G401.6 (cell line): ENCODE data around the gene THRAP3.

ENCODE experiments used
- FAIRE-seq: peaks from 2 replicates; lab custom pipeline; 2012; peaks lifted over from hg19 to GRCh38; lab: Jason Lieb, UNC

The THRAP3 gene

DNA sequence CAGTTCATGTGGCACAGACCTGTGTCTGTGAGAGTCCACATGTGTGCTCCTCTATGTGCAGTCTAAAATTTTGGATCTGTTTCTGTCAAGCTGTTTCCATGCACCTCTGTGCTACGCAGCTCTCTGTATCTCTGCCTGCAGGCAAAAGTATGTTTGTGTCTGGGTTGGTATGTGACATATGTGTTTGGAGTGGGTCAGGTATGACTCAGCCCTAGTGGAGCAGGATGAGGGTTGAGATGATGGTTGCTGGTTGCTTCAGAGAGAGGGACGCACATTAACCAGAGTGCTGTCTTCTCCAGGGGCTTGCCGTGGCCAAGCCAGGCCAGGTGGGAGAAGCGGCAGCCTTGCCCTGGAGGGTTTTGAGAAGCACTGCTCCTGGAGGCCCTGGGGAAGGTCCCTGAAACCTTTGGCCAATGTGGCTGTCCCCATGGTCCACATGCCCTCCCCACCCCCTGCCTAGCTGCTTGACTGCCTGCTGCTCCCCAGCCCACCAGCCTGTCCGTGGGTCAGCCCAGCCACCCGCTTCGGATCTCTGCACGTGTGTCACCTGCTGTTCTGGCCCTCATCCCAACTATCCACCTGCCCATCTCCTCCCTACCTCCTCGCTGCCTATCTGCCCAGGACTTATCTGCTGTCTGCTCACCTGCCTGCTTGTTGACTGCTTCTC, 103.3 kb downstream of the THRAP3 start:
- no peak for FAIRE-seq

DNA sequence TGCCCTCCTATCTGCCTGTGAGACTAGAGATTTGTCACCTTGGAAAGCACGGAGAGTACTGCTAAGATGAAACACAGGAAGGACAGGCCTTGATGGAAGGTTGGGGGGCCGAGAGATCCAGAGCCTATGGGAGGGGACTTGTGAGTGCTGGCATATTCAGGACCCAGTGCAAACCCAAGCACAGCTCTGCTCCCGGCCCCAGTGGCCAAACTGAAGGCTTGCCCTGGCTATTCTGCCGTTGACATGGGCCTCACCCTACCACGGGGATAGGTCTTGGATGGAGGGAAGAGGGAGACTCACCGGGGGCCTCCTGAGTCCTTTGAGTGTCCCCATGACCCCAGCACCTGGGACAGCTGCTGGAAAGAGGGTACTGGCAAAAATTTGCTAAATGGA, 103.8 kb downstream of the THRAP3 start:
- FAIRE-seq, result no peak

DNA sequence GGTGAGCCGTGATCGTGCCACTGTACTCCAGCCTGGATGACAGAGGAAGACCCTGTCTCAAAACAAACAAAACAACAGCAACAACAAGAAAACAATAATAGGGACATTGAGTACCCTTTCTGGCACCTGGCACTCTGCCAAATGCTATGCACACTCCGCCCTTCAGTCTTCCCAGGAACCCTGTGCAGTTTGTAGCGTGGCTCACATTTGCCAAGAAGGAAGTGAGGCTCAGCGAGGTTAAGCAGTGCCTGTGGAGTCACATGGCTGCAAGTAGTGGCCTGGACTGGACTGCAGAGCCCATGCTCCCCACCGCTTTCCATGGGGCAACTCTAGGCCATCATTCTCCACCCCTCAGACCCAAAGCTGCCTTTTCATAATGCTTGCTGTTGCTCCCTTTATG, 104.5 kb downstream of the THRAP3 start:
- FAIRE-seq, result no peak

GRCh38 chr1:36329817-36330216, 105.6 kb downstream of the THRAP3 start:
- FAIRE-seq, result no peak

DNA sequence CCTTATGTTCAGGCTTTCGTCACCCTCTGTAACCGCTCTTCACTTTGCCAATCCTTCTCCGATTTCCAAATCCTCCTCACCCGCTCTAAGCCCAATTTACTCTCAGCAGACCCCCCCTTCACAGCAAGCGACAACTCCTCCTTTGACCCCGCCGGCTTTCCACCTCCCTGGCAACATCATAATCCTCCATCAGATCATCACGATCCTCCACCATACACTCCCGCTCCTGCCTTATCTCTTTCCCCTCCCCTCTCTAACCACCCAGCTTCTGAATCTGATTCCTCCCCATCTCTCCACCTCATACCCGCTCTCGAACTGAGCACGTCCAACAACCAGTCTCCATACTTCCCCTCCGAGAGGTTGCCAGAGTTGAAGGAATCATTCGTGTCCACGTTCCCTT, 106.7 kb downstream of the THRAP3 start:
- no peak for FAIRE-seq

DNA sequence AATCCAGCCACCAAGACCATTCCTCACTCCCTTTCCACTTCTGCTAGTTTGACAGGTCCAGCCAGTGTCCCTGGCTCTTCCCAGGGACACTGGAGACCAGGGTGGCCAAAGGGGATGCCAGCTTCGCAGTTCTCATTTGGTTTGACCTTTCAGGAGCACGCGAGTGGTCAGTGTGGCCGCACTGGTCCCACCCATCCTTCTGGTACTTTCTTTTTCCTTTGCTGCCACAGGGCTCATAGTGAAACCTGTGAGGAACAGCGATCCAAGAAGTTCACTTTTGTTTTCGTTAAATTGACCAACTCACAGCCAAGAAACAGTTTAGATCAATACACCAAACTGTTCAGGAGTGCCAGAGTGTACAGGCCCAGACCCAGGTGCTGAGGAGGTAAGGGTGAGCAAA, 113.6 kb downstream of the THRAP3 start:
- no peak for FAIRE-seq

DNA sequence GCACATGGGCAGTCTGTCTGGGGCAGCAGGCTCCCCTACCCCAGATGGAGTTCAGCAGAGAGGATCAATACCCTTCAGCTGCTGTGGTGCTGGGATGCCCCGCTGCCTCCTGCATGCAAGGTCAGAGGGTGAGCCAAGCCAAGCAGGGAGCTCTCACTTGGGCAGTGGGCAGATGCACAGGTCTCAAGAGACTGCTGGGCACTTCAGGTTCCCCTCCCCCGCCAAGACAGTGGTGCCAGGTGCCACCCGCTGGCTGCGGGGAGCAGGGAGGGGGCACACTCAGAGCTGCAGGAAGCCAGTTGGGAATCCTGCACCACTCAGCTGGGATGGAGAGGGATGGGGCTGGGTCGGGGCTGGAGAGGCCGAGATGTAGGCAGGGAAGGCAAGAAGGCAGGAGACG, 115.0 kb downstream of the THRAP3 start:
- FAIRE-seq, result no peak

DNA sequence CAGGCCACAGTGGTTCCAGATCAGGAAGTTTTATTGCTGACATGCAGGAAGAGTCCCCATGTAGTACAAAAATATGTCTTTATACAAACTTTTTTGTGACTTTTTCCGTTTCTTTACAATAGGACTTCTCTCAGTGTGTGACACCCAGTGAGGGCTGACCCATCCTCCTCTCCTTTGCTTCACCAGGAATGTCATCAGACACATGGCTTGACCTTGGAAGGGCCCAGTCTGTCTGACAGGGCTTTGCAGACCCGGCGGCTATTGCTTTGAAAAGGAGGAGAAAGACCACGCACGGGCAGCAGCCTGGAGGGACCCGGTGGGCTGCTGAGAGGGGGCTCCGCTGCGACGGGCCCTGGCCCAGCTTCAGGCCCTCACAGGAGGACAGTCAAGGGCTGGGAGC, 115.4 kb downstream of the THRAP3 start:
- FAIRE-seq, result no peak

DNA sequence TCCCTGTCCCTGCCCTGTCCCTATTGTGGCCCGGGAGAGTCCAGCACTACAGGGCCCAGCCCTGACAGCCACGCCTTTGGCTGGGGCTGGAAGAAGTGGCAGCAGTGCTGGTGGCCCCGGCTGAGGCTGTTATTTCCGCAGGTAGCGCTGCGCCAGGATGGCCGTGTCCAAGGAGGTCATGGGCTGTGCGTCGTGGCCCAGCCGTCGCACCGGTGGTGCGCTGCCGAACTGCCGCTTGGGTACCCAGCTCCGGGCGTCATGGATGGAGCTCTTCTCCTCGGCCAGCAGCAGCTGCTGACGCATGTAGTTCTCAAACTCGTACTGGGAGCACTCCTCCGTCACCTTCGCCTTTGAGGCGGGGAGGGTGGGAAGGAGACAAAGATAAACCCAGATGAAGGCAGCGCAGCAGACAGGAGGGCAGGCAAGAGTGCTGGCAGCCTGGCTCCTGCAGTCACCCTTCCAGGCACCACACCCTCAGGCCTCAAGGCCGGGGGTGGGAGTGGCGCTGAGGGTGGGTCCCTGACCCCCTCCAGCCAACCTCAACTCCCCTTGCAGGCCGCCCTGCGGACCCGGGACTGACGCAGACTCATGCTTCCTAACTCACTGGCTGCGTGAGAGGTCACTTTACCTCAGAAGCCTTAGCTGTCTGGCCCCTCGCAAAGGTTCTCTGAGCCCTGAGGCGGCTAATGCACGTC, 117.5 kb downstream of the THRAP3 start:
- FAIRE-seq, result no peak

DNA sequence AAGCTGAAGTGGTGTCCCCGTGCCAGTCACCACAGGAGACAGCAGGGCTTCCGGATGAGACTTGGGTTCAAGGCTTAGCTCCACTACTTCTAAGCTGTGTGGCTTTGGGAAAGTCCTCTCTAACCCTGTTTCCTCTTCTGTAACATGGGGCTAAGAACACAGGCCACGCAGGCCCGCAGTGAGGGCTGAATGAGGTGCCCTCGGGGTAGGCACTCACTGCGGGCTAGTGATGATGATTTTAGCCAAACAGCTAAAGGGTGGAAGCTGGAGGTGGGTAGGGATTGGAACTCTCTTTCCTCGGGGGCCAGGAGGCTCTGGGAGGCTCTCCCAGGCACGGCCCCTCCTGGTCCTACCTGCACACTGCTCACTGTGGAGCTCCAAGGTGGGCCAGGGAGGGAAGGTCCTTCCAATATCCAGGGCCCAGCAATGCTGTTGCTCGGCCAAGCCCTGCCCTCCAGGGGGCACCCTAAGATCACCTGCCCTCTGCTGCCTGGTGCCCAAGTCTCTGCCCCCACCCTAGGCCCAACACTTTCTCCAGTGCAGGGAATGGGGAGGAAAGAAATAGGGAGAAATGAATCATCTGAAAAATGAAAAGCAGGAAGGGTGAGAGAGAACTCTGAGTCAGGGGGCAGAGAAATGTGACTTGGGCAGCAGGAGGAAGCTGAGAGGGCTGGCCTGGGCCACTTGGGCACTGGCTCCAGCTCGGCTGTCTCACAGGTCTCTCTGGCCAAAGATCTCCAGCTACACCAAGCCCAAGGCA, 118.4 kb downstream of the THRAP3 start:
- no peak for FAIRE-seq

DNA sequence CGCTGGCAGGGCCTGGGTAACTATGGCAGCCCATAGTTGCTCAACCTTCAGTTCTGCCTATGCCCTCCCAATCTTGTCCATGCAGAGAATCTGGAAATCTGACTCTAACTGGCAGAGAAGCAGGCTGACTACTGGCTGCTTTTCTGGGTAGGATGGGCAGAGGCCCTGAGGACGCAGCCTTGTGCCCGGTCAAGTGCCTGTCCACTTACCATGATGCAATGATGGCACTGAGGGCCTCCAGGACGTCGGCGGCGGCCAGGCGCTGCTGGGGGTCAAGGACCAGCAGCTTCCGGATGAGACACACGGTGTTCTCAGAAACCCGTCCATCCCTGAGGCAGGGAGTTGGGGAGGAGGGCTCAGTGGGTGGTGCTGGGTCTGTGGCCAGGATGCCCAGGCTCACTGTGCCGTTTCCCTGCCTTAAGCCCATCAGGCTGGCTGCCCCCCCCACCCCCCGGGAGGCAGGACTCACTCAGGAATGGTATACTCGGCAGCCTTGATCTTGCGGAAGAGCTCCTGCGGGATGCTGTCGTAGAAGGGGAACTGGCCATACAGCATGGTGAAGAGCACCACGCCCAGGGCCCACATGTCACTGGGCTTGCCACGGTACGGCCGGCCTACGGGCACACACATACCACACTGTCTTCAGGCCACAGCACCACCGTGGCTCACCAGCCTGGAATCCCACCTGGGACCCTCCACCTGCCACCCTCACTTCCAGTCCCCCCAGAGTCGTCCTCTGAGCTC, 119.6 kb downstream of the THRAP3 start:
- FAIRE-seq, result no peak

- FAIRE-seq, result no peak
These were observed 120.1 kb downstream of the THRAP3 start for GRCh38 chr1:36344395-36344680.

DNA sequence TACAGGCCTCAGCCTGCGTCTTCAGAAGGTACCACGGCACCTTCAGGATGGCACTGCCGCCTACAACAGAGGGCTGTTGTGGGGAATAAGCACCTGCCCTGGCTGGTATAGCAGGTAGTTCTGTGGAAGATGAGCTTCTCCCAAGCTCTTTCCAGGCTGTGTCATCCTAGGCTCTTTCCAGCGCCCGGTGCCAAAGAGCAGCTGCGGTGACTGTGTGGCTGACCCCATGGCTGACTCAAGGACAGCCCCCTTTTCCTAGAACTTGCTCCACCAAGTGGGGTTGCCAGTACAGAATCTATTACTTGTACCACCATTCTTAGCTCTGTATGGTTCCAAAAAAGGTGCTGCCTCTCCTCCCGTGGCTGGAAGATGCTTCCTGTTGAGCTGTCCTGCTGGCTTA, 121.1 kb downstream of the THRAP3 start:
- FAIRE-seq, result no peak

GRCh38 chr1:36346741-36347370, 122.6 kb downstream of the THRAP3 start:
- FAIRE-seq, result no peak

DNA sequence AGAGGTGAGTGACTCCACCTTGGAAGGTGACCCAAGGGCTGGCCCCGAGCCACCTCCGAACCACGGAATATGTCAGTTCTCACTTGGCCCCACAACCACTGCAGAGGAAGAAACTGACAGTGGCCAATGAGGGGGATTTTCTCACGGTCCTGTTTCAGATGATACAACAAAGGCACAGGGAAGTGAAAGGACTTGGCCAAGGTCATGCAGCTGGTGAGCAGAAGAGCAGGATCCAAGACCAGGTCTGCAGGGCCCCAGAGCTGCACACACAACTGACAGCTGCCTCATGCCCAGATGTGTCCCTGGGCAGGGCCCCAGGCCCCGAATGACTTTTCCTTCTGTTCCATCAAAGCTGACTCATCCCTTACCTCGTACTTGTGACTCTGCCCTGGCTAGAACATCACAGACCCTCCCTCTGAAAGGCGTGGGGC, 125.0 kb downstream of the THRAP3 start:
- no peak for FAIRE-seq

DNA sequence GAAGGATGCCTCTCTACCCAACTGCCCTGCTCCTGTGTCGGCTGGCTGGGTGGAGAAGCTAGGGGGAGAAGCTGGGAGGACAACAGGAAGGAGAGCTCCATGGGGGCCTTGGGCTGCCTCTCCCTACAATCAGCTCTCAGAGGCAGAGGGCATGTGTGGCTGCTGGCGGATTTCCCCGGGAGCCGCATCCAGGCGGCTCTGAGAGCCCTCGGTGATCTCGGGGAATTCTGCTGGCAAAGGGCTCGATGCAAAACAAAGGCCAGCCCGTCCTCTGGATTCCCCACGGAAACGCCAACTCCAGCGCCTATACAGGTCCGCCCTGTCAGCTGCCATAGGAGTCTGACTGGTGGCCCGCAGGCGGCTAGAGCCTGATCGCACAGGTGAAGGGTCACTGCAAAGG, 125.6 kb downstream of the THRAP3 start:
- FAIRE-seq, result no peak

- no peak for FAIRE-seq
These were observed 126.5 kb downstream of the THRAP3 start for GRCh38 chr1:36350659-36351226.

DNA sequence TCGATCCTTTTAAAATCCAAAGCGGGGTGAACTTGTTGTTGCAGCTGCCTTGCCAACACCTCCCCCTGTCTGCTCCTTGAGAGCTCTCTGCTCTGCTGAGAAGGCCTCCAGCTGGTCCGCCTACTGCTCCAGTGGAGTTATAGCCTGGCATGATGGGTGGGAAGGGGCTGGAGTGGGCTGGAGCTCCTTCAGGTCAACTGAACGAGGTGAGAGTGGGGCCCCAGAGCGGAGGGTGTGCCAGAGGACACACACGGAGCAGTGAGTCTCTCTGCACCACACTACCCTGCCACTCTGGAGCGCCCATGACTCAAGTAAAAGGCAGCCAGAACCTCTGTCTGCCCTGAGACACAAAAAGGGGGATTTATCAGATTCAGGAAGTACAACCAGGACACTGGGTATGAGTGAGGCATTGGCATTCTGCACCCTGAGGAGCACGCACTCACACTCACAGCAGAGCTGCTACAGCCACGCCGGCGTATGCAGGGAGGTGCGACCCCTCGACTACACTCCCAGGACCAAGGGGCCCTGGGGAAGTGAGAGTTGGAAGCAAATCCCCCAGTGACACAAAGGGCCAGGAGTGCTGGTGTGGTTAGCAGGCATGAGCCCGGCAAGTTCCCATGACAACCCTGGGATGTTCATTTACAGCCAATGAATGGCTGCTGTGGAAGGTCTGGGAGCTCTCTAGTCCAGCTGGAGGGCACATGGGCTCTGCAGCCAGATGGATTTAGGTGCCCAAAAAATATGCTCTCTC, 127.2 kb downstream of the THRAP3 start:
- FAIRE-seq, result no peak

GRCh38 chr1:36352125-36352909, 128.1 kb downstream of the THRAP3 start:
- no peak for FAIRE-seq
